ENCODE measurements around the gene NKAIN4. TPM values are rescaled to one million over a fixed set of nuclear protein-coding genes. Genes with fewer than 3 reads are reported as not detected.
"Not testable (repeated sequence)": the region's sequence is repeated elsewhere in the genome, so short reads cannot be mapped to it uniquely, and the experiment has no call there.

Gene NKAIN4
- total RNA-seq, 1 donor from 2014 or later = 10.2 TPM

DNA sequence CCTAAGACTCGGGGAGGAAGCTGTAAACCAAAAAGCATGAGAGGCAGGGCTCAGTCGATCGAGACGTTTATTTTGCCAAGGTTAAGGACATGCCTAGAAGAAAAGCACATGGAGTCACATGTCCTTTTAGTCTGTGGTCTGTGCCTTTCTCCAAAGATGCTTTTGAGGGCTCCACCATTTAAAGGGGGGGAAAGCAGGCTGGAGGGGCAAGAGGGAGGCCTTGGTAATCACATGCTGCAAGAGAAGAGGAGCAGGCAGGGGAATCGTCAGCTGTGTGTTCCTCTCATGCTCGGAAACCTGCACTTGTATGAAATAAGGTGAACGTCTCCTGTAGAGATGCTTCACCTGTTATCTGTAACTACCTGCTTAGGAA lies 29.2 kb downstream of the NKAIN4 start:
- peaks cover 20% of the 10 kb centered on the region for H3K4me1 Mint-ChIP-seq (ENCODE audit: unreplicated experiment)
- no peak overlapping the region for H3K27ac Mint-ChIP-seq

DNA sequence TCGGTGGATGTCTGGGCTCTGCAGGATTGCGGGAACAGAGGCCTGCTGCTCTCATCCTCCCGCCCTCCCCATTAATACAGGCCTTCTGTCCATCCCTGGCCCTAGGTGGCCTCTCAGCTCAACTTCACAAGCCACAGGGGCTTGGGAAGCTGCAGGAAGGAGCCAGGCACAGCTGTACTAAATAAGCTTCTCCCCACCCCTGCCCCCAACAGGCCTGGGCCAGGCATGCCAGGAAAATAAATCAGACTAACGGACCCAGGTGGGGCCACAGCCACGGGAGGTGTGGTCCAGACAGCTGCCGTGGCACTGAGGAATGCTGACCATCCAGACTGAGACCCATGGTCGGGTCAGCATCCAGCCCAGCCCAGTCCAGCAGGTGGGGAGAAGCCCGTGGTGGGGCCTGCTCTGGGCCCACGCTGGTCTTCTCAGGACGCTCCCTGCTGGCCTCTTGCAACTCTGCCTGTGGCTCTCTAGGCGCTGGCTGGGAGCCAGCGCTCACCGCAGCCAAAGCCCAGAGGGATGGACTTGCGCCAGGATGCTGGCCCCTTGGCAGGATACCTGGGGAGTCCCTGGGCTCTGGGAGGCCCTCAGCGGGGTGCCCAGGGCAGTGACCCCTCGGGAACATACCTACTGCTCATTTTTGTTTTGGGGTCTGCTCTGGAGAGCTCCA lies 29.7 kb downstream of the NKAIN4 start:
- H3K27me3 Mint-ChIP-seq = peaks cover 14% of the 10 kb centered on the region

More for the DNA sequence above, 29.2 kb downstream of the NKAIN4 start:
- DNase-seq (ENCODE audit: extremely low spot score, unreplicated experiment) = no peak
- H3K27me3 Mint-ChIP-seq = peaks cover 11% of the 10 kb centered on the region
- H3K4me3 Mint-ChIP-seq = no peak overlapping the region
- TF ChIP-seq, protein P1, sequence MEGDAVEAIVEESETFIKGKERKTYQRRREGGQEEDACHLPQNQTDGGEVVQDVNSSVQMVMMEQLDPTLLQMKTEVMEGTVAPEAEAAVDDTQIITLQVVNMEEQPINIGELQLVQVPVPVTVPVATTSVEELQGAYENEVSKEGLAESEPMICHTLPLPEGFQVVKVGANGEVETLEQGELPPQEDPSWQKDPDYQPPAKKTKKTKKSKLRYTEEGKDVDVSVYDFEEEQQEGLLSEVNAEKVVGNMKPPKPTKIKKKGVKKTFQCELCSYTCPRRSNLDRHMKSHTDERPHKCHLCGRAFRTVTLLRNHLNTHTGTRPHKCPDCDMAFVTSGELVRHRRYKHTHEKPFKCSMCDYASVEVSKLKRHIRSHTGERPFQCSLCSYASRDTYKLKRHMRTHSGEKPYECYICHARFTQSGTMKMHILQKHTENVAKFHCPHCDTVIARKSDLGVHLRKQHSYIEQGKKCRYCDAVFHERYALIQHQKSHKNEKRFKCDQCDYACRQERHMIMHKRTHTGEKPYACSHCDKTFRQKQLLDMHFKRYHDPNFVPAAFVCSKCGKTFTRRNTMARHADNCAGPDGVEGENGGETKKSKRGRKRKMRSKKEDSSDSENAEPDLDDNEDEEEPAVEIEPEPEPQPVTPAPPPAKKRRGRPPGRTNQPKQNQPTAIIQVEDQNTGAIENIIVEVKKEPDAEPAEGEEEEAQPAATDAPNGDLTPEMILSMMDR (conservative IDR thresholded peaks at IDR 0.05) = no peak
- no peaks in the 10 kb centered on the region for H3K9me3 Mint-ChIP-seq
- H3K36me3 Mint-ChIP-seq = no peaks in the 10 kb centered on the region

DNA sequence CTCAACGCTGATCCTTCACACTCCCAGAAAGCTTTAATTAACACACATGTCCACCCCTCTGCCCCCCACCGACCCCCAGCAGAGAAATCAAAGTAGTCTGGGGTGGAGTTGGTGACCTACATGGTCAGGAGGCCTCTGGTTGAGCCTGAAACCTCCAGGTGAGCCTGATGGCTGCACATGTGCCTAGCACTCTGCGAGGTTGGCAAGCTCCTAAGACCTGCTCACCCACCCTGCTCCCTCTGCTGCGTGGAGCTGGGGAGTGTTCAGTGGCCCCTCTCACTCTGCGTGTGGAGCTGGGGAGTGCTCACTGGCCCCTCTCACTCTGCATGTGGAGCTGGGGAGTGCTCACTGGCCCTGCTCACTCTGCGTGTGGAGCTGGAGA lies 30.4 kb downstream of the NKAIN4 start:
- Mint-ChIP-seq H3K4me3 (no peak overlapping the region), H3K27me3 (peaks cover 14% of the 10 kb centered on the region), H3K9me3 (no peaks in the 10 kb centered on the region), H3K27ac (no peak overlapping the region), H3K4me1 (ENCODE audit: unreplicated experiment) (peaks cover 15% of the 10 kb centered on the region), H3K36me3 (no peaks in the 10 kb centered on the region)
- DNase-seq (ENCODE audit: extremely low spot score, unreplicated experiment) = no peak
- TF ChIP-seq, protein P1 (conservative IDR thresholded peaks at IDR 0.05) = no peak

More for the DNA sequence above, 29.7 kb downstream of the NKAIN4 start:
- no peak overlapping the region for H3K4me3 Mint-ChIP-seq
- DNase-seq (ENCODE audit: extremely low spot score, unreplicated experiment) = no peak
- TF ChIP-seq, protein P1 (conservative IDR thresholded peaks at IDR 0.05) = peak; percentile 29
- H3K36me3 Mint-ChIP-seq = no peaks in the 10 kb centered on the region
- H3K9me3 Mint-ChIP-seq = no peaks in the 10 kb centered on the region
- H3K4me1 Mint-ChIP-seq (ENCODE audit: unreplicated experiment) = peaks cover 18% of the 10 kb centered on the region
- no peak overlapping the region for H3K27ac Mint-ChIP-seq

DNA sequence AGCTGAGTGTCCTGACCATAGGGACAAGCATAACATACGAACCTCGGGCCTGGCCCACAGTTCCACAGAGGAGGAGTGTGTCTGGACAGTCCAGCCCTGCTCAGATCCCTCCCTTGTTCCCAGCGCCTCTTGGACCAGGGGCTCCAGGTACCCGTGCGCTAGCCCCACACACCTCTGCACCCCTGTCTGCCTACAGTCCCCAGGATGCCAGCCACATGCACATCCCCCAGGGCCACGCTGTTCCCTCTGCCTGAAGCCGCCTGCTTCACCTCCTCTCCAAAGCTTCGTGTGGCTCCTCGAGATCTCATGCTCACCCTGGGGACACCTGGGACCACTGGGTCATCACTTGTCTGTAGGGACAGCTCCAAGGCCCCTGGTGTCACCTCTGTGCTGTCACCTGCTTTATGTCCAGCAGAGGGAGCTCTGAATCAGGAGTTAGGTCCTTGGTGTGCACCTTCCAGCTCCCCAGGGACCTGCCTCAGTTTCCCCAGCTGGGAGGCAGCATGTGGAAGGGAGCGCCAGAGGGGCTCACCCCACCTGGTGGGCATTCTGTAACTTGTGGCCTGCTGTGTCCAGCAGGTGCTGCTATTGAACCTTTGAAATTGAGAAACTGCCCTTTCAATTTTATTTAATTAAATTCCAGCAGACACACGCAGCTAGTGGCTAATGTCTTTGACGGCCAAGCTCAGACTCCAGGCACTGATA lies 31.0 kb downstream of the NKAIN4 start:
- peaks cover 14% of the 10 kb centered on the region for H3K27me3 Mint-ChIP-seq
- peaks cover 15% of the 10 kb centered on the region for H3K4me1 Mint-ChIP-seq (ENCODE audit: unreplicated experiment)
- DNase-seq (ENCODE audit: extremely low spot score, unreplicated experiment) = no peak
- no peaks in the 10 kb centered on the region for H3K9me3 Mint-ChIP-seq
- no peak overlapping the region for H3K4me3 Mint-ChIP-seq
- no peaks in the 10 kb centered on the region for H3K36me3 Mint-ChIP-seq
- H3K27ac Mint-ChIP-seq = no peak overlapping the region
- TF ChIP-seq, protein P1 (conservative IDR thresholded peaks at IDR 0.05) = peak; percentile 84

DNA sequence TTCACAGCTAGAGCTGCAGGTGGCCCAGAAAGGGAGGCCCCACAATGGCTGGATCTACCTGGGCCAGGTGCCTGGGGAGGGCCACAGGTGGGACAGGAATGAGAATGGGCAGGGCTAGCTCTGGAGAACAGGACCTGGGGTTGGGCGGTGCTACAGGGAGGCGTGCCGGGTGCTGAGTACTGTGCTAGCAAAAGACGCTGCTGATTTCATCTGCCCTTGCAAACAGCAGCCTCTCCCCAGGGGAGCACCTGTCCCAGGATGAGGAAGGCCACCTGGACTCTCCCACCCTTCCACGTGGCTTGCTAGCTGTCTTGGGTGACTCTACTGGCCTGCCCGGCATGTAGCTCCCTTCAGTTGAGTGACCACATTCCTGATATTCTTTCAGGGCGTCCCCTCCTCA lies 31.7 kb downstream of the NKAIN4 start:
- DNase-seq (ENCODE audit: extremely low spot score, unreplicated experiment) = no peak
- no peaks in the 10 kb centered on the region for H3K9me3 Mint-ChIP-seq
- TF ChIP-seq, protein P1 (conservative IDR thresholded peaks at IDR 0.05) = no peak
- no peak overlapping the region for H3K4me3 Mint-ChIP-seq
- H3K27ac Mint-ChIP-seq = no peak overlapping the region
- H3K4me1 Mint-ChIP-seq (ENCODE audit: unreplicated experiment) = peaks cover 15% of the 10 kb centered on the region
- H3K27me3 Mint-ChIP-seq = peaks cover 14% of the 10 kb centered on the region
- no peaks in the 10 kb centered on the region for H3K36me3 Mint-ChIP-seq

DNA sequence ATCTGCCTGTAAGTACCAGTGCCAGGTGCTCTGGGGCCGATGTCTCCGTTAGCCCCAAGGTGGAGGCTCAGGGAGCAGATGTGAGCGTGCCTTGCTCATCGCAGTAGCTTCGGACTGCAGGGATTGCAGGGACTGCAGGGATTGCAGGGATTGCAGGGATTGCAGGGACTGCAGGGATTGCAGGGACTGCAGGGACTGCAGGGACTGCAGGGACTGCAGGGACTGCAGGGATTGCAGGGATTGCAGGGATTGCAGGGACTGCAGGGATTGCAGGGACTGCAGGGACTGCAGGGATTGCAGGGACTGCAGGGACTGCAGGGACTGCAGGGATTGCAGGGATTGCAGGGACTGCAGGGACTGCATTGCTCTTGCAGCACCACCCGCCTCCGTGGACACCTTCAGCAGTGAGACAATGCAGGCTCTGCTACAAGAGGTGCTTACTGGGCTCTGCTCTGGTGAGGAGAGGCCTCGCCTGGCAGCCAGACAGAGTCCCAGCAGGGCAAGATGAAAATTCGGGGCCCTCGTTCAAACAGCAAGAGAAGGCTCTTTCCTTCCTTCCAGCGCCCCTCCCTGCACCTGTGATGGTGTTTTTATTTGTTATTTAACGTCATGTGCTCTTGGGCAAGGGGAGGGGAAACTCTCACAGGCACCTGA lies 32.7 kb downstream of the NKAIN4 start:
- not testable (repeated sequence) for H3K27ac Mint-ChIP-seq; DNase-seq (ENCODE audit: extremely low spot score, unreplicated experiment); H3K4me3 Mint-ChIP-seq; H3K9me3 Mint-ChIP-seq; H3K36me3 Mint-ChIP-seq
- Mint-ChIP-seq H3K27me3 (peaks cover 14% of the 10 kb centered on the region), H3K4me1 (ENCODE audit: unreplicated experiment) (peaks cover 20% of the 10 kb centered on the region)

Measured in type B pancreatic cell (in vitro differentiated cells).